ENCODE data around the gene GSG1L2.

DNA sequence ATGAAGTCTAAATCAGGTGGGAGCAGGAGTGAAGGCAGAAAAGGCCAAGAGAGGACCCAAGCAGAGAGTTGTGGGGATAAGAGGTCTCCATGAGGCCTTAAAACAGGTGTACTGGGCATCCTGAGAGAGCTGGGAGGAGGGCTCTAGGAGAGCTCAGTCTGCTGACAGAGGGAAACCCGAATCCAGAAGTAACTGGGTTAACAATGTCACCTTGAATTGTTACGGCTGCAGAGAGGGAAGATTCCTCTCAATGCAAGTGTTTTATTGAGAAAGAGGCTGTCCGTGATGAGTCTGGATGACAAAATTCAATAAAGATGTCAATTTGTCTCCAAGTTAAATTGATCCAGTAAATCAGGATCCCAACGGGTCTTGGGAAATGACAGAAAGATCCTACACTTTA, 38.8 kb downstream of the GSG1L2 start:
- TF ChIP-seq EZH2 (IDR thresholded peaks at IDR 0.05) (no peak), POLR2AphosphoS5 (IDR thresholded peaks at IDR 0.05; ENCODE audit: borderline replicate concordance, low read depth, low read length) (no peak)
